ENCODE results near the gene ORMDL3. TPM values are rescaled to one million over a fixed set of nuclear protein-coding genes. Genes with fewer than 3 reads are reported as not detected.

The ORMDL3 gene
- total RNA-seq, 2 experiments from 2014 or later: 46.8 to 64.9 TPM

DNA sequence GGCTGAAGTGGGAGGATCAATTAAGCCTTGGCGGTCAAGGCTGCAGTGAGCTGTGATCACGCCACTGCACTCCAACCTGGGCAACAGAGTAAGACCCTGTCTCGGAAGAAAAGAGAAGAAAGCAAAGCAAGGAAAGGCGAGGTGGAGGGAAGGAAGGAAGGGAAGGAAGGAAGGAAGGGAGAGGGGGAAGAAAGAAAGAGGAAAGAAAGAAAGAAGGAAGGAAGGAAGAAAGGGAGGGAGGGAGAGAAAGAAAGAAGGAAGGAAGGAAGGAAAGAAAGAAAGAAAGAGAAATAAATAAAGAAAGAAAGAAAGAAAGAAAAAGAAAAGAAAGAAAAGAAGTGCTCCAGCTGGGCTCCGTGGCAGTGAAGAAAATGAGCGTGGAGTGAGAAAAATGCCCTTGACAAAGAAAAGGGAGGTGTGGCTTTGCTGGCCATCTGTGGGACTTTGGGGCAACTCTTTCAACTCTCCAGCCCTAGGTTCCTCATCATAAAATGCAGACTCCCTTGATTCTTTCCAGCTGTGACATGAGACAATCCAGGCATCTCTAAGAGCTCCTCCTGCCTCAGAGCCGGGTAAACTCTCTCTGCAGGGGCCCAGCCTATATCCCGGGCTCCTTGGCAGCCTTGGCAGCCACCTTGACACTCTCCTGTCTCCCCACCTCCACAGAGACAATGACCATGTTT, 37.8 kb upstream of the ORMDL3 start:
- H3K4me3 Mint-ChIP-seq: no peak overlapping the region
- intact Hi-C loops (cut with DNase I, micrococcal nuclease): no loop called here
- no peaks in the 10 kb centered on the region for H3K9me3 Mint-ChIP-seq (ENCODE audit: low read depth)
- no peaks in the 10 kb centered on the region for H3K36me3 Mint-ChIP-seq (ENCODE audit: low read depth)
- ChIA-PET POLR2A (no interaction called here), CTCF (interaction anchor here (0.9 to 1.1 kb wide), 2 partner anchors 10 to 15 kb away, joined by 3 to 4 read pairs; partner anchors contain the start of gene PSMD3)
- H3K27me3 Mint-ChIP-seq: peaks cover 6% of the 10 kb centered on the region
- ATAC-seq: no peak
- no peak overlapping the region for H3K27ac Mint-ChIP-seq
- no peak for DNase-seq
- peaks cover 18% of the 10 kb centered on the region for H3K4me1 Mint-ChIP-seq

DNA sequence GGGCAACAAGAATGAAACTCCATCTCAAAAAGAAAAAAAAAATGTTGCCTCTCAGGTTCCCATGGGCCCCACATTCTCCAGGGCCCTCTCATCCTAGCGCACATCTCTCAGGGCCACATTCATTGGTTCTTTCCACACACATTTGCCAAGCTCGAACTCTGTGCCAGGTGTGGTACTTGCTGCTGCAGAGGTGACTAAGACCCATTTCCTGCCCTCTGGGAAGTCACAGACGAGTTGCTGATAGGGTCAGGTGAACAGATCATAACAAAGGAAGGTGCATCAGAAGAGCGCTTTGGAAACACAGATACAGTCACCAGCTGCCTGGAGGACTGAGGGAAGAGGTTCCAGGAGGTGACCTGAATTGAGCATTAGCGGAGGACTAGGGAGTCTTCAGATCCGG, 36.4 kb upstream of the ORMDL3 start:
- ATAC-seq: peak; percentile 71
- DNase-seq: peak; percentile 51
- H3K36me3 Mint-ChIP-seq (ENCODE audit: low read depth): no peaks in the 10 kb centered on the region
- no peaks in the 10 kb centered on the region for H3K9me3 Mint-ChIP-seq (ENCODE audit: low read depth)
- peak overlapping the region; percentile 49 for H3K27ac Mint-ChIP-seq
- peaks cover 2% of the 10 kb centered on the region for H3K27me3 Mint-ChIP-seq
- intact Hi-C loops (cut with DNase I, micrococcal nuclease): no loop called here
- ChIA-PET CTCF (interaction anchor here (0.6 to 1.2 kb wide), 2 partner anchors 8 to 12 kb away, joined by 3 to 5 read pairs; no protein-coding TSS in a partner anchor), POLR2A (no interaction called here)
- H3K4me1 Mint-ChIP-seq: peaks cover 23% of the 10 kb centered on the region
- no peak overlapping the region for H3K4me3 Mint-ChIP-seq

DNA sequence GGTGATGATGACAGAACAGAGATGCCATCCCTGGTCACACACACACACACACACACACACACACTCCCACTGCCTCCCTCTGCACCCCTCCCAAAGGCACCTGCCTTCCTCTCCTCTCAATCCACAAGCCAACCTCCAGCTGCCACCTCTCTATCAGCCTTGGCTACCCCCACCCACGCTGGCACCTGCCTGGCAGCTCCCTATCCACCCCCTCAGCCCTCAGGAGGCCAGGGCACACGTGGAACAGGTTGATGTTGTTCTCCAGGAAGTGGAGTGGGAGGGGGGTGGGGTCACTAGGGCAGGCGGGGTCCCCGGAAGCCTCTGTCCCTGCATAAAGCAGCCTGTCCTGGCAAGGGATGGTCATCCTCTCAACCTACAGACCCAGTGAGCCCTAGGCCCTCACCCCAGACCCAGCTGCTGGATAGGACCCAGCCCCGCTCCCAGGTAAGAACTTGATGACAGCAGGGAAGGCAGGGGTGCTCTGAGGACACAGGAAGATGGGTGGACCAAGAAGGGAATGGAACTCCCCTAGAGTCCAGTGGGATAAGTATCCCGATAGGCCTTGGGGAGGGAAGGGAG, 35.3 kb upstream of the ORMDL3 start, which contains the start of gene GSDMA:
Gene GSDMA, plus strand, starts transcription at position 363 of the 579 bp plus-strand sequence. CDS start 2,684 bp downstream, outside the sequence.
- peaks cover 2% of the 10 kb centered on the region for H3K27me3 Mint-ChIP-seq
- no peaks in the 10 kb centered on the region for H3K36me3 Mint-ChIP-seq (ENCODE audit: low read depth)
- ChIA-PET CTCF (interaction anchor here (0.6 to 1.2 kb wide), 4 partner anchors 17 to 413 kb away, joined by 3 to 4 read pairs (median 3); no protein-coding TSS in a partner anchor), POLR2A (no interaction called here)
- H3K4me3 Mint-ChIP-seq: no peak within 1 kb of the TSS
- H3K9me3 Mint-ChIP-seq (ENCODE audit: low read depth): no peaks in the 10 kb centered on the region
- peak within 1 kb of the TSS; percentile 61 for H3K27ac Mint-ChIP-seq
- DNase-seq: peak; percentile 34
- no peak for ATAC-seq
- H3K4me1 Mint-ChIP-seq: peaks cover 24% of the 10 kb centered on the region
- intact Hi-C loops (cut with DNase I, micrococcal nuclease): no loop called here

DNA sequence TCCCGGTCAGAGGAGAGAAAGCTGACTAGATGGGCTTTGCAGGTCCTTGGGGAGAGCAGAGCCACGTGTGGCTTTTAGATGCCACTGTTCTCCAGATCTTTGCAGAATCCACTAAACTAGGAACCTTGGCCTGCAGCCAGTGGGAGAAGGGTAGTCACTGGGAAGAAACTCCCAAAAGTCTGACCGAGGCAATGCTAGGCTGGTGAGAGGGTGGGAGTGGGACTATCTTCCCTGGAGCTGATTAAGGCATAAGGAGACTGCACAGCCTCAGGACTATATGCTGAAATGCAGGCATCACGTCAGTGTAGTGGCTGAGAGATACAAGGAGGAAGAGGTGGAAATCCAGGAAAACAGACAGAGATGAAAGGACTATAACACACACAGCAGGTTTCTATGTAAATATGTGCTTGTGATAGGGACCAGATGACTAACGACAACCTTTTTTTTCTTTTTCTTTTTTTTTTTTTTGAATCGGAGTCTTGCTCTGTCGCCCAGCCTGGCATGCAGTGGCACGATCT, 33.2 kb upstream of the ORMDL3 start:
- ATAC-seq (no peak), DNase-seq (no peak)
- Mint-ChIP-seq H3K36me3 (ENCODE audit: low read depth) (no peaks in the 10 kb centered on the region), H3K27ac (no peak overlapping the region), H3K9me3 (ENCODE audit: low read depth) (no peaks in the 10 kb centered on the region), H3K27me3 (peaks cover 2% of the 10 kb centered on the region), H3K4me3 (no peak overlapping the region), H3K4me1 (peaks cover 24% of the 10 kb centered on the region)
- intact Hi-C loops (cut with DNase I, micrococcal nuclease): no loop called here
- CTCF ChIA-PET: interaction anchor here (0.7 to 8.7 kb wide), 2 partner anchors 17 to 436 kb away, joined by 3 to 87 read pairs; partner anchors contain the start of gene PSMD3
- POLR2A ChIA-PET: interaction anchor here (0.7 kb wide), 1 partner anchor 264 kb away, joined by 4 read pairs; no protein-coding TSS in a partner anchor

DNA sequence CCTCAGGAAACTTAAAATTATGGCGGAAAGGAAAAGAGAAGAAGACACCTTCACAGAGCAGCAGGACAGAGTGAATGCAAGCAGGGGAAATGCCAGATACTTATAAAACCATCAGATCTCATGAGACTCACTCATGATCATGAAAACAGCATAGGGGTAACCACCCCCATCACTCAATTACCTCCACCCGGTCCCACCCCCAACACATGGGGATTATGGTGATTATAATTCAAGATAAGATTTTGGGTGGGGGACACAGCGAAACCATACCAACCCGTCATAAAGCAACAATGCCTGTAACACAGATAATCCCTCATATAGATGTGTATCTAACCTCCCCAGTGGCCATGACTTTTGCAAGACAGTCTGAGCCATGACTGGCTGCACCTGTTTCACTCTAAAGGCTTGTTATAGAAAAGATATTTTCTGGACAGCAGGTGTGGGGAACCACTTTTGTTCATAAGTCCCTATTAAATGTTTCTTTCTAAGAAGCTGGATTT, 28.4 kb upstream of the ORMDL3 start:
- ChIA-PET CTCF (interaction anchor here (0.7 to 8.7 kb wide), 3 partner anchors 9 to 22 kb away, joined by 3 to 87 read pairs (median 4); partner anchors contain the start of gene PSMD3), POLR2A (no interaction called here)
- Mint-ChIP-seq H3K27ac (no peak overlapping the region), H3K27me3 (no peaks in the 10 kb centered on the region), H3K9me3 (ENCODE audit: low read depth) (no peaks in the 10 kb centered on the region), H3K4me3 (no peak overlapping the region), H3K4me1 (peaks cover 11% of the 10 kb centered on the region), H3K36me3 (ENCODE audit: low read depth) (no peaks in the 10 kb centered on the region)
- intact Hi-C loops (cut with DNase I, micrococcal nuclease): loop anchor here in 1 of 2 experiments (10.0 kb wide), 1 partner anchor 551 kb away; the partner anchor contains the start of gene FBXL20
- no peak for ATAC-seq
- DNase-seq: no peak

DNA sequence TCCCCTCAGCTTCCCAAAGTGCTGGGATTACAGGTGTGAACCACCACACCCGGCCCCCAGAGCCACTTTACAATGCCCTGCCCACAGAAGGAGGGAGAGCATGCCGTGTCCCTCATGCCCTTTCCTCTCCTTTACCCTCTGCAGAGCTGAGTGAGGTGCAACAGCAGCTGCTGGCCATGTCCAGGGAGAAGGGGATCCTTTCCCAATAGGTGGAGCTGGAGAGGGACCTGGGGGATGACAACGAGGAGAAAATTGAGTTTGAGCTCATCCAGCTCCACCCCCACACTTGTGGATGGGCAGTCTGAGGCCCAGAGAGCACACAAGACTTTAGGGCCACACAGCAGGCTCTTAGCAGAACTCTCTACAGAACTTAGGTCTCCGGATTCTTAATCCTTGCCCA, 27.5 kb upstream of the ORMDL3 start:
- no peaks in the 10 kb centered on the region for H3K9me3 Mint-ChIP-seq (ENCODE audit: low read depth)
- no peak for DNase-seq
- H3K27ac Mint-ChIP-seq: no peak overlapping the region
- H3K27me3 Mint-ChIP-seq: no peaks in the 10 kb centered on the region
- POLR2A ChIA-PET: no interaction called here
- no peak overlapping the region for H3K4me3 Mint-ChIP-seq
- ATAC-seq: no peak
- peaks cover 11% of the 10 kb centered on the region for H3K4me1 Mint-ChIP-seq
- intact Hi-C loops (cut with DNase I, micrococcal nuclease): loop anchor here in 1 of 2 experiments (10.0 kb wide), 1 partner anchor 550 kb away; the partner anchor contains the start of gene FBXL20
- no peaks in the 10 kb centered on the region for H3K36me3 Mint-ChIP-seq (ENCODE audit: low read depth)
- CTCF ChIA-PET: interaction anchor here (0.9 to 8.7 kb wide), 4 partner anchors 14 to 333 kb away, joined by 3 to 87 read pairs (median 5); partner anchors contain the start of gene PSMD3

DNA sequence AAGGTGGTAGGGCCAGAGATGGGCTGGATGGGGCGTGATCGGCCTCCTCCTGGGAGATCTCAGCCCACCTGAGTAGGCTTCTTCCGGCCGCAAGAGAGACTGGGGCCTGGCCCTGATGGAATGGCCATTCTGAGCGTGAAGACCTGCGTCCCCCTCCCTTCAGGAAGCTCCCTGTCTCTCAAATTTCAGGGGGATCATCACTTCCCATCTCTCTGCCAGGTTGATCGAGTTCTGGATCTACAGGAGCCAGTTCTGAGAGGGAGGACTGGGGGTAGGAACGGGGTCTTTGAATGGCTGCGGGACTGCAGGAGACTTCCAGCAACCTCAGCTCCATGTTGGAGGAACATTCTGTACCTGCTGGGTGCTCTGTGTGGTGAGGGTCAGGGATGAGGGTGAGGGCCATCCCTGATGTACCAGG, 26.1 kb upstream of the ORMDL3 start:
- Mint-ChIP-seq H3K36me3 (ENCODE audit: low read depth) (no peaks in the 10 kb centered on the region), H3K4me3 (peak overlapping the region; percentile 73), H3K9me3 (ENCODE audit: low read depth) (no peaks in the 10 kb centered on the region), H3K27ac (peak overlapping the region; percentile 69), H3K27me3 (no peaks in the 10 kb centered on the region), H3K4me1 (peaks cover 10% of the 10 kb centered on the region)
- no peak for DNase-seq
- intact Hi-C loops (cut with DNase I, micrococcal nuclease): loop anchor here (1.0 to 10.0 kb wide), 7 partner anchors 26 to 549 kb away; partner anchors contain the start of genes LRRC3C (in 2 of the 2), ORMDL3 (in 2 of the 2), CDK12 (in 1 of the 2) and FBXL20 (in 1 of the 2)
- ChIA-PET CTCF (interaction anchor here (0.7 to 8.7 kb wide), 2 partner anchors 24 to 103 kb away, joined by 3 to 87 read pairs; partner anchors contain the start of gene PSMD3), POLR2A (no interaction called here)
- no peak for ATAC-seq

DNA sequence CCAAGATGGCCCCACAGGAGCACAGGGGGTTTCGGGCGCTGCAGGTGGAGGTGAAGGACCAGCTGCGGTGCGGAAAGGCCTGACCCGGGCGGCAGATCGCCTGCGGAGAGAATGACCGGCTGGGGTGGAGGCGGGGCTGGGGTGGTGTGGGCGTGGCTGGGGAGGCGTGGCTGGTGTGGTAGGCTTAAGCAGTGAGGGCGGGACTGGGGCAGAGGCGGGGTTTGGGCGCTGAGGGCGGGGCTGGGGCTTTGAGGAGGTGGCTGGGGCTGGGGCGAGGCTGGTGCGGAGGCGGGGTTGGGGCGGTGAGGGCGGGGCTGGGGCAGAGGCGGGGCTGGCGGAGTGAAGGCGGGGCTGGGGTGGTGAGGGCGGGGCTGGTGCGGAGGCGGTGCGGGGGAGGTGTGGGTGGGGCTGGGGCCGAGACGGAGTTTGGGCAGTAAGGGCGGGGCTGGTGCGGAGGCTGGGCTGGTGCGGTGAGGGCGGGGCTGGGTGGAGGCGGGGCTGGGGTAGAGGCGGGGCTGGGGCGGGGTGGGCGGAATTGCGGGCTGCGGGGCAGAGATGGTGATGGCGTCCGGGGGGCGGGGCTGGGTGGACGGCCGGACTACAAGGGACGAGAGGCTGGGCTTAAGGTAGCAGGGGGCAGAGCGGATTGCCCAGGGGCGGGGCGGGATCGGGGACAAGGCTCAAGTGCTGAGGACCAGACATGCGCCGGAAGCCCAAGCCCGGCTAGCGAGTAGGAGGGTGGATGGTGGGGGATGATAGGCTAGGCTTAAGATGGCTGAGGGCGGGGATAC, 25.5 kb upstream of the ORMDL3 start:
- CTCF ChIA-PET: interaction anchor here (1.1 to 8.7 kb wide), 2 partner anchors 25 to 27 kb away, joined by 3 to 87 read pairs; partner anchors contain the start of gene PSMD3
- peaks cover 12% of the 10 kb centered on the region for H3K4me1 Mint-ChIP-seq
- H3K9me3 Mint-ChIP-seq (ENCODE audit: low read depth): no peaks in the 10 kb centered on the region
- DNase-seq (peak; percentile 98), ATAC-seq (peak; percentile 87)
- H3K27me3 Mint-ChIP-seq: no peaks in the 10 kb centered on the region
- POLR2A ChIA-PET: no interaction called here
- H3K4me3 Mint-ChIP-seq: peak overlapping the region; percentile 73
- peak overlapping the region; percentile 69 for H3K27ac Mint-ChIP-seq
- no peaks in the 10 kb centered on the region for H3K36me3 Mint-ChIP-seq (ENCODE audit: low read depth)
- intact Hi-C loops (cut with DNase I, micrococcal nuclease): loop anchor here (1.0 to 10.0 kb wide), 8 partner anchors 26 to 548 kb away; partner anchors contain the start of genes LRRC3C (in 2 of the 2), ORMDL3 (in 2 of the 2), CDK12 (in 1 of the 2) and FBXL20 (in 1 of the 2)

DNA sequence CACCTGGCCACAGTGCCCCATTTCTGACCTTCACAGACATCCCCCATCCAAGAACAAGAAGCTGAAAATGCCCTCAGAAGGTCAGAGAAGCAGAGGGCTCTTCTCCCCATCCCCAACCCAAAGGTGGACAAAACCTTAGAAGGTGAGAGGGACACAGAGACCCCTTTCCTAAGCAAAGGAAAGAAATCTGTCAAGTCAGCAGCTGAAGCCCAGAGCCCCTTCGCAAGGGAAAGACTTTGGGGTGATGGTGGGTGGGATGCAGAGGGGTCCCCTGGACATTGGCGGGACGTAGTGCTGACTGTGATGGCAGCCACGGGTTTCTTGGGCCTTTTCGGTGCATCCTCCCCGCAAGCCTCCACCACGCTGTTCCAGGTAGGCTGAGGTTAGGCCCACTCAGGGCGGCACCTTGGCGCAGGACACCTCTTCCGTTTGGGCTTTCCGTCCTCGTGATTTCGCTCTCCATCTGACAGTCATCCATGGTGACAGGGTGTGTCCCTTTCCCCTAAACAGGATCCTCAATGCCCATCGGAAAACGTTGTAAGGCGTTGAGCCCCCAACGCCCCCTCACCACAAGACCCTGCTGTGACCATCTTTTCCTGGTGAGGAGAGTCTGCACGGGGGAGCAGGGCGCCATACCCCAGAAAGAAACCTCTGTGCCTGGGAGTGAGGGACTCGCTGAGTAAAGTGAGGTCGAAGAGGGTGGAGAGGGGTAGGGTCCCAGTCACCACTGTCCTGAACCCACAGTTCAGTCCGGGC, 24.7 kb upstream of the ORMDL3 start:
- ChIA-PET POLR2A (no interaction called here), CTCF (interaction anchor here (0.9 to 1.1 kb wide), 2 partner anchors 28 to 197 kb away, joined by 3 read pairs; partner anchors contain the start of gene PSMD3)
- no peaks in the 10 kb centered on the region for H3K9me3 Mint-ChIP-seq (ENCODE audit: low read depth)
- H3K27me3 Mint-ChIP-seq: no peaks in the 10 kb centered on the region
- no peak for DNase-seq
- ATAC-seq: peak; percentile 3
- peak overlapping the region; percentile 42 for H3K4me3 Mint-ChIP-seq
- H3K4me1 Mint-ChIP-seq: peaks cover 16% of the 10 kb centered on the region
- H3K27ac Mint-ChIP-seq: no peak overlapping the region
- intact Hi-C loops (cut with DNase I, micrococcal nuclease): loop anchor here (1.0 to 10.0 kb wide), 4 partner anchors 25 to 547 kb away; partner anchors contain the start of genes FBXL20 (in 1 of the 2), LRRC3C (in 1 of the 2), MIEN1 (in 1 of the 2) and ORMDL3 (in 1 of the 2)
- no peaks in the 10 kb centered on the region for H3K36me3 Mint-ChIP-seq (ENCODE audit: low read depth)
